Measurements from ENCODE around the gene NKD1.

- TF ChIP-seq POLR2AphosphoS5 (IDR thresholded peaks at IDR 0.05) (no peak), EP300 (IDR thresholded peaks at IDR 0.05) (no peak)
- TF ChIP-seq, protein P1, sequence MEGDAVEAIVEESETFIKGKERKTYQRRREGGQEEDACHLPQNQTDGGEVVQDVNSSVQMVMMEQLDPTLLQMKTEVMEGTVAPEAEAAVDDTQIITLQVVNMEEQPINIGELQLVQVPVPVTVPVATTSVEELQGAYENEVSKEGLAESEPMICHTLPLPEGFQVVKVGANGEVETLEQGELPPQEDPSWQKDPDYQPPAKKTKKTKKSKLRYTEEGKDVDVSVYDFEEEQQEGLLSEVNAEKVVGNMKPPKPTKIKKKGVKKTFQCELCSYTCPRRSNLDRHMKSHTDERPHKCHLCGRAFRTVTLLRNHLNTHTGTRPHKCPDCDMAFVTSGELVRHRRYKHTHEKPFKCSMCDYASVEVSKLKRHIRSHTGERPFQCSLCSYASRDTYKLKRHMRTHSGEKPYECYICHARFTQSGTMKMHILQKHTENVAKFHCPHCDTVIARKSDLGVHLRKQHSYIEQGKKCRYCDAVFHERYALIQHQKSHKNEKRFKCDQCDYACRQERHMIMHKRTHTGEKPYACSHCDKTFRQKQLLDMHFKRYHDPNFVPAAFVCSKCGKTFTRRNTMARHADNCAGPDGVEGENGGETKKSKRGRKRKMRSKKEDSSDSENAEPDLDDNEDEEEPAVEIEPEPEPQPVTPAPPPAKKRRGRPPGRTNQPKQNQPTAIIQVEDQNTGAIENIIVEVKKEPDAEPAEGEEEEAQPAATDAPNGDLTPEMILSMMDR (IDR thresholded peaks at IDR 0.05), result no peak
These were observed 126.6 kb downstream of the NKD1 start for GRCh38 chr16:50674831-50675230.
